GM18867 (cell line): ENCODE data around the gene NAA50.
A peak's percentile ranks its signal among the peaks of the same experiment; 100 is the strongest.

ENCODE experiments used
- ATAC-seq: cut with Tn5 transposase; IDR thresholded peaks from one replicate; pipeline ENCODE4 v1.9.1; 2021; ENCODE audit warnings: mild to moderate bottlenecking, moderate library complexity; ENCODE audit not compliant: unreplicated experiment

Gene NAA50

DNA sequence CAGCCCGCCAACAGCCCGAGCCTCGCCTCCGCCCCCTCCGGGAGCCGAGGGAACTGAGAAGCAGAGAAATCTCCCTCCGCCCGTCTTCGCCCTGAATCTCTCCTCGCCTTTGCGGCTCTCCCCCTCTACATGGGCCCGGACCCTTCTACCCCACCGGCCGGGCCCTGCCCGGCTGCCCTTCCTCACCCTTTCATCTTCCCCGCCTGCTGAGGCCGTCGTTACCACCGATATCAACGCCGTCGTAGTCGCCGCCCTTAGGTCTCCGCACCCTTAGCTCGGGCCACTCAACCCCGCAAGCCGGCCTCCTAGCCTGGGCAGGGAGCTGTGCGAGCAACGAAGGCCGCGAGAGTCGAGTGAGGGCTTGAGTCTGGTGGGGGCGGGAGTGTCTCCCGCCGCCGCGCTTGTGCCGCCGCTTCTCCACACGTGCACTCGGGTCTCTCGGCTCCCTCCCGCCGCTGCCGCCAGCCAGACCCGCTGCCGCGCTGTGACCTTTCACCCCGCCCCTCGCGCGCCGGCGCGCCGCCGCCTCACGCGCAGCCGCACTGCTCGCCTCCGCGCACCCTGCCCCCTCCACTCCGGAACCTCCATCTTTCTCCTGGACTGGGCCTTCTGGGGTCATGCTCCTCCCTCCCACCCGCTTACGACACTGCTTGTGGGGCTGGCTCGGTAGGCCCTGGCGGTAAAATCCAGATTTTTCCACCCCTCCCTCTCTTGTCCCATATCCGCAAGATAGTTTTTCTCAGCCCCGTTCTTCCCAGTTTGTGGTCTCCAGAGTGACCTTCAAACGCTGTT lies at the start of gene NAA50:
TSS of gene NAA50 (minus strand) at position 494 of the 792 bp plus-strand sequence. CDS start at position 194, 300 bp downstream.
- peak; percentile 53 for ATAC-seq

DNA sequence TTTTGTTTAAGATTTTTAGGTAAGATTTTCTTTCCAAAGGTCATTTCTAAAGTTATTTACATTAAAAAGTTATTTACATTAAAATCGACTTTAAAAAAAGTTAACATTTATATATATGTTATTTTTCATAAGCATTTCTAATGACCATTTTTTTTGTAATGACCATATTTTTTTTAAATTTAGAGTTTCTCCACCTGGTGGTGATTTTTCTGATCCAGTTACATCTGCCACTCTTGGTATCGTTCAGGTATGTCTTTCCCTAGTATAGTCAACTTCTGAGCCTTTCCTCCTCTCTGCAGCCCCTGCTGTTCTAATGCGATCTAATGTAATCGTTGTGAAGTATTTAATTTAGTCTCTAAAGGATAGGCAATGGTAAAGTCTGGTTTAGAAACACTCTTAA lies 49.6 kb upstream of the NAA50 start:
- no peak for ATAC-seq

DNA sequence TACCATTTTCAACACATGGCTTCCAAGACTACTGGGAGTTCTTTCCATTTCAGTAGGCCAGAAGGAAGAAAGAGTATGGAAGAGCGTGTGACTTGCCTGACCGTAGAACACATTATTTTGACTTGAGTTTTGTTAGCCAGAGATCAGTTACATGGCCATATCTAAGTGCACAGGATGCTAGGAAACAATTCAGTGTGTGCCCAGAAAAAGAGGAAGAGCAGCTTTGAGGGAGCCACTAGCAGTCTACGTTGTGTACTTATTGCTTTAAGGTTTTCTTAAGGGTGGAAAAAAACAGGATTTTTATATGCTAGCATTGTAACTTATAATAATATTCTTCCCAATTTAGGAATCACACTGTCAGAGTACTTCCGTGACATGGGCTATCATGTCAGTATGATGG lies 48.5 kb upstream of the NAA50 start:
- ATAC-seq: no peak

DNA sequence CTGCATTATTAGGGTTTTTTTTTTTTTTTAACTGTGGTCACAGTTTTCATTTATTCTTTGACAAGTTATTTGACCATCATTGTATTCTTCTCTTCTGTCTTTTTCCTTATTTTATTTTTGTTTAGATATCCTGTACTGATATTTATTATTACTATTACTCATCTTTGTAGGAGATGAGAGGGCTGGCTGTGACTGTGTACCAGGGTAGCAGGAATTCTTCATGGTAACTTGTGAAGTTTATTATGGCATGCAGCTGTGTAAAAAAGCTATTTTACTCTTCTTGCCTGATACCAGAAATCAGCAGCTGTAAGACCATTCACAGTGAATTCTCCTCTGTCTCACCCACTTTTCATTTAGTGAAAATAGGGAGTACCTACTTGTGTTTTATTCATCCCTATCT lies 45.3 kb upstream of the NAA50 start:
- no peak for ATAC-seq

DNA sequence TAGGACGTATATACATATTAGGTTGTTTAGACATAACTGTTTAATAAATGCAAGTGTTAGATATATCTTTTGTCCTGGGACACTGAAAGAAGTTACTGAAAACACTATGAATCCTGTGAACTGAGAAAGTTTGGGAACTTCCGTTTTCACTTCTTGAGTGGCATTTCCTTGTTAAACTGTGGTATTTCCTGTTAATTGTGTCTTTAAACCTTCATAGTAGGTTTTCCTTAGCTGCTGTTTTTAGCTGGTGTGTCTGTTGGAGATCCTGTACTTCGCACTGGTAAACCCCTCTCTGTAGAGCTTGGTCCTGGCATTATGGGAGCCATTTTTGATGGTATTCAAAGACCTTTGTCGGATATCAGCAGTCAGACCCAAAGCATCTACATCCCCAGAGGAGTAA lies 37.9 kb upstream of the NAA50 start:
- ATAC-seq: no peak

DNA sequence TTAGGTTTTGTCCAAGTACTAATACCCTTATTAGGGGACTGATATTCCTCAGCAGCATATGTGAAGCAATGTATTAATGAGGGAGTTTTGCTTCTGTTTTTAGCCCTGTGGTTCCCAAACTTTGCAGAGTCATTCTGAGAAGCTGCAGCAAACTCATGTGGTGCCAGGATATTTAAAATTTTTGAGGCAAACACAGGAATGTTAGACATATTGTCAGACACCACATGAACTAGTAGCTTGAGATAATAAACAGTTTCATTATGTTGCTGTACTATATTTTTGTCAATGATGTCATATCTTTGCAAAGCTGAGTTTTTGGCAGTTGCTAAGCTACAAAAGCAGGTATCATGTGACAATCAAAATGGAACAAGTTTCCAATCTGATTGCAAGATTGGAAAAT lies 37.4 kb upstream of the NAA50 start:
- ATAC-seq: peak; percentile 44

DNA sequence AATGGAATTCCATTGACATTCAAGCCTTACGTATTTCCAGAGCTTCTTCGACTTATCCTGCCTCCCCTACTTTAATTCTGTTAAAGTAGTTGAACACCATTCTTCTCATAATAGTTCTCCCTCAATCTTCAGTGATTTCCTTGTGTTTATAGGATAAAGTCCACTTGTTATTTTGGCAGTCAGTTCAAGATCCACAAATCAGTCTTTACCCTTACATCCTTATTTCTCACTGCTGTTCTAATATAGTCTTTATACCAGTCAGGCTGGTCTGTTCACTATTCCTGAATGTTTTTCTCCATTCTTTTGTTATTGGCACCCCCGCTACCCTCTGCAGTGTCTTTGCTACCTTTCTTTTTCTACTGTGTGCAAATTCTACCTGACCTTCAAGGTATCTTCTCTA lies 30.5 kb upstream of the NAA50 start:
- no peak for ATAC-seq

DNA sequence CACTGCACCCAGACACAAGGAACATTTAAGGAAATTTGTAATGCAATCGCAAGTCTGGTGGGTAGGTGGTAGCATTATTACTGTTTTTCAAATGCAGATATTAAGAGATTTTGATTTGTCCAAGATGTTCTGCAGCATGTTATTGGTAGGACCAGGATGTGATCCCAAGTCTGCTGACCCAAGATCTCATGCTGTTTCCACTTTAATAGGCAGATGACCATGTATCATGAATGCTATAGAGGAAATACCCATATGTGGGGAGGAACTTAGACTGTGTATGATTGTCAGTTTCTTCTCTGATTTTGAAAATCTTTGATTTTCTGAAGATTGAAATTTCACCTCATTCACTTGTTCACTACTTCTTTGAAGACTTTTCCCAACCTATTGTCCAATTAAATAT lies 29.5 kb upstream of the NAA50 start:
- no peak for ATAC-seq

DNA sequence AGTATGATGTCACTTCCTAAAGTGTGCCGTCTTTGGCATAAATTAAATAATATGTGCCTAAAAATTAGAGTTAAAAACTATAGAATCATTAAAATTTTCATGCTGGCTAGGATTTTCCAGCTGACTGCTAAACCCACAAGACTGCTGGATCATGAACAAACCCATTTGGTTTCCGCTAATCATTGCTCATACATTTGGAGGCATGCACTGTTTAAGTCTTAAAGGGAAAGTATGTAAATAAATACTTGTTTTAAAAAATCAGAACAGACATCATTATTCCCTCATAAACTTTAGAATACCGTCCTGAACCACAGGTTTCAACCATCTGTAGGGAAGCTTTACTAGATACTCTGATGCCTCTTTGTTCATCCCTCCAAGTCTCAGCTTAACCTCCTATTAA lies 27.3 kb upstream of the NAA50 start:
- no peak for ATAC-seq

DNA sequence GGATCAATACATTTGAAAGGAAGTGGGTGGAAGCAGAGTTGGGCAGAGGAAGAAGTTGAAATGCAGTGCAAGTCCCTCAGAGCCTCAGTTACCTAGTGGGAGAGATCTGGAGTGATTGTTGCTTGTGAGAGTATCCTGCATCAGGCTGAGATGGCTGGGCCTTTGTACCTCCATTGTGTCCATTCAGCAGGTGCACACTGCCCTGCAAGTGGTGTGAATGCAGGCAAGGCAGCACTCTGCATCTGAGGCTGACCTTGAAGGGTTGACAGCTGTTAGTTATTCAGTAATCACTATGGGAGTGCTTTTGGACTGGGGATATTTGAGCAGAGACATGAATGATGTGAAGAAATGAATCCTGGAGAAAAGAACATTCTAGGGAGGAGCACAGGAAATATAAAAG lies 25.9 kb upstream of the NAA50 start:
- ATAC-seq: no peak

DNA sequence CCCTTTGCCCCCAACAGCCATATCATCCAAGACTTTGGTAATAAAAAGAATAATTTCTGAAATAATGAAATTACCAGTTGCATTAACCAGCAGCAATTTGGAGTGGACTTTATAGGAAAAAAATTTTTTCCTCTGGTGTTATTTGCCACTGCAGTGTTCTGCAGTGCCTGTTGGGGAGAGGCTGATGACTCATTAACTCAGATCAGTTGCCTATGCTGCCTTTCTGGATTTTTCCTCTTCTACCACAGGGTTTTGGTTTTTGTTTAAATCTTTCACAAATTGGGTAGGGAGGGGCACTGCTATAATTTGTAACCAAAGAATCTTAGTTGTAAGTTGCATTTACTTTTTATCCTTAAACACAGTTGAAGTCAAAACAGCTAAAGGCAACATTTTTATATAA lies 23.5 kb upstream of the NAA50 start:
- no peak for ATAC-seq

DNA sequence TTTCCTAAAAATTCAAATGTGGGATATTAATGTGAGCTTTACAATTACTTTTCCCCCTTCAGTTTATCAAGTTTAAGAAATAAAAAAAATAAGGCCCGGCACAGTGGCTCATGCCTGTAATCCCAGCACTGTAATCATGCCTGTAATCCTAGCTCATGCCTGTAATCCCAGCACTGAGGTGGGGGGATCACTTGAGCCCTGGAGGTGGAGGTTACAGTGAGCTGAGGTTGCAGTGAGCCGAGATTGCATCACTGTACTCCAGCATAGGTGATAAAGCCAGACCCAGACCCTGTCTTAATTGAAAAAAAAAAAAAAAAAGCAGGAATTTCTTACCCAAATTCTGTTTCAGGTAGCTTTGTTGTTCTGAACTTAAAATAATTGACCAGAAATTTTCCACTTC lies 18.6 kb upstream of the NAA50 start:
- no peak for ATAC-seq

DNA sequence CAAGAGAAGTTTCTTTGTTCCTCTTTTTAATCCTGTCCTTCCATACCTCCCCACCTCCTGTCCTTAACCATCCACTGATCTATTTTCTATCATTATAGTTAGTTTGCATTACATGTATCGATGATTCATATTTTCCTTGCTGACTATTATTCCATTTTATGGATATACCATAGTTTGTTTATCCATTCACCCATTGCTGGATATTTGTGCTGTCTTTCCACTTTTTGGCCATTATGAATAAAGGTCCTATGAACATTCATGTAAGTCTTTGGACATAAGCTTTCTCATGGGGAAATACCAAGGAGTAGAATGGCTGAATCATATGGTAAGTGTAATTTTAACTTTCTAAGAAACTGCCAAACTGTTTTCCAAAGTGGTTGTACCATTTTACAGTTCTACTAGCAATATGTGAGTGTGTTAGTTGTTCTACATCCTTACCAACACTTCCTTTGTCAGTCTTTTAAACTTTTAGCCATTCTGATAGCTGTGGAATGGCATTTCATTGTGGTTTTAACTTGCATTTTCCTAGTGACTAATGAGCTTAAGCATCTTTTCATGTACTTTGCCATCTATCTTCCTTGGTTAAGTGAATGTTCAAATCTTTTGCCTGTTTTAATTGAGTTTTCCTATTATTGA lies 12.5 kb upstream of the NAA50 start:
- ATAC-seq: no peak

DNA sequence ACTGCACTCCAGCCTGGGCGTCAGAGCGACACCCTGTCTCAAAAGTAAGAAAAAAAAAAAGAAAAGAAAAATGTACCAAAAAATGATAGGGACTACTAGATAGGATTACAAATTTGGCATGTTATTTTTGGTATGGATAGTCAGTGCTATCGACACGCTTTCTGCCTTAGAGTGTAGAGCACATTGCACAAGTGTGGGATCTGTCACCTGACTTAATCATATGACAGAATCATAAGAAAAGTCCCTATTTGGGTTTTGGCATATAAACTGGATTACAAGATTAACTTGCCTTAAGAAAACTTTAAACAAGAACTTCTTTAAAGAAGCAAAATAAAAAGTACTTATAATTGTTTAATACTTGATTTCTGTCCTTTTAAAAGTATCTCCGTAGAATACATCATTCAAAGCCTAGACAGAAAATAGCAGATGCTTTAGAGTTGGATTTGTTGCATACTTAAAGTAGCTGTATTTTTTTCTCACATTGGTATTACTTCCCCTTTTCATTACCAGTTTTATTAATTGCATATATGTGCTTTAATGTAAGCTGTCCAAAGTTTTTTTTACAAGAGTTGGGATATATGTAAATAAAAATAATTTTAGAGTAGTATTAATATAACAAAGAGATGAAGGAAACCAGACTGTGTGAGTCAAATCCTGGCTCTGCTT lies 8.6 kb upstream of the NAA50 start:
- peak; percentile 56 for ATAC-seq

DNA sequence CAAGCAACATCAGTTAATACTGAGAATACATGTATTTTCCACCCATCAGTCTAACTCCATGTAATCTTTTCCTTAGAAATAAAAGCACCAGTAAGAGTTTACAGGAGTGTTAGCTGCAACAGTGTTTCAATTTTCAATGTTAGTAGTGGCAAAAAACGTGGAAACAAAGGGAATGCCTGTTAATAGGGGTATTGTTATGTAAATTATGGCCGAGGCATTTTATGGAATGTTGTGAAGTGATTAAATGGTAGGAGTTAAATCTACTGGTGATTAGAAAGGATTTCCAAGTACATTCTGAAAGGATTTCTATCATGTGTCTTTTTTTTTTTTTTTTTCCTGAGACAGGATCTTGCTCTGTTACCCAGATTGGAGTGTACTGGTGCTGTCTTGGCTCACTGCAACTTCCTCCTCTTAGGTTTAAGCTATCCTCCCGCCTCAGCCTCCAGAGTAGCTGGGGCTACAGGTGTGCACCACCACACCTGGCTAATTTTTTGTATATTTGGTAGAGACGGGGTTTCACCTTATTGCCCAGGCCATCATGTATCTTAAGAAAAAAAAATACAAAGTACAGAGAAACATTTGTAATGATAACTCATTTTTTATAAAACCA lies 7.4 kb upstream of the NAA50 start:
- ATAC-seq: no peak

DNA sequence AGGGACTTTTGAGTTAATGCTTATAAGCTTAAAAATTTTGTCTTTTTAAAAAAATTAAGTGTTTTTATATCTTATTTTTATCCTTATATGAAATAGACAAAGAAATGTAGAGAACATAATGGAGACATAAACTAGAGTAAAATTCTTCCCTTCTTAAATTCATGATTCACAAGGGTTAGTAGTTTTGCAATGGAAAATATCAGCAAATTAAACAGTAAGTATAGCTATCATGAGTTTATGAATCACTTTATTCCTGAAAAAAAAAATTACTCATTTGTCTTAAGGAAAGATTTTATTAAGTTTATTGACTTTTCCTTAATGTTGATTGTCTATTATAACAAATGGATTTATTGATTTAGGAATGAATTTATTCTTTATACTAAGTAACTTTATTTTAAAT lies 5.1 kb upstream of the NAA50 start:
- ATAC-seq: no peak

DNA sequence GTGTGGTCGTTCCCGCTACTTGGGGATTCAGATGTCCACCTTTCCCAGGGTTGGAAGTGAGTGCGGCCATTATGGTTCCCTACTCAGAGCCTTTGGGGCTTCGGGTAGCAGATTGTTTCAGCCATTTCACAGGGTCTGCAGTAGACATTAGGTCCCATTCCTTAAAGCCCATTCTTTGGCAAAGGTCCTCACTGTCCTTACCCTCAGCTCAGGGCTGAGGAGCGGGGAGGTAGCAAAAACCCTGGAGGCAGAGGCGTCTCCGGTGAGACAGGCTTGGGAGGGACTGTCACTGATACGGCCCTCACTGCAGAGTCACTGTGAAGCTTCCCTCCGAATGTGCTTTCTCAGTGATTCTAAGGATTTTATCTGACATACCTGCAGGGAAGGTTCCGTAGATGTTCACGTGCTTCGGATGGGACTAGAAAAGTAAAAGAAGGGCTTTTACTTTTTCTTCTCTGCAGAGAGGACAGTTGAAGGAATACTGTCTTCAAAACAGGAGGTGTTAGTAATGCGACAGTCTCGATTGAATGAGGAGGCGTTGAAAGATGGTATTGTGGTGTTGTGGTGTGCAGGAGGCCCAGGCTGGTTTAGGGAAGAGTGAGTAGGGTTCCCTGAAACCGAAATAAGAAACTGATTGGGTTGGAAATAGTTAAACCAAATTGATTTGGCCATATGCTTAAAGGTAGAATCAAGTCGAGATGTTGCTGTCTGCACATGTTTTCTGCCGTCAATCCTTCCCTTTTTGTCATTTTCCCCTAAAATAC lies 1.4 kb upstream of the NAA50 start:
- no peak for ATAC-seq

DNA sequence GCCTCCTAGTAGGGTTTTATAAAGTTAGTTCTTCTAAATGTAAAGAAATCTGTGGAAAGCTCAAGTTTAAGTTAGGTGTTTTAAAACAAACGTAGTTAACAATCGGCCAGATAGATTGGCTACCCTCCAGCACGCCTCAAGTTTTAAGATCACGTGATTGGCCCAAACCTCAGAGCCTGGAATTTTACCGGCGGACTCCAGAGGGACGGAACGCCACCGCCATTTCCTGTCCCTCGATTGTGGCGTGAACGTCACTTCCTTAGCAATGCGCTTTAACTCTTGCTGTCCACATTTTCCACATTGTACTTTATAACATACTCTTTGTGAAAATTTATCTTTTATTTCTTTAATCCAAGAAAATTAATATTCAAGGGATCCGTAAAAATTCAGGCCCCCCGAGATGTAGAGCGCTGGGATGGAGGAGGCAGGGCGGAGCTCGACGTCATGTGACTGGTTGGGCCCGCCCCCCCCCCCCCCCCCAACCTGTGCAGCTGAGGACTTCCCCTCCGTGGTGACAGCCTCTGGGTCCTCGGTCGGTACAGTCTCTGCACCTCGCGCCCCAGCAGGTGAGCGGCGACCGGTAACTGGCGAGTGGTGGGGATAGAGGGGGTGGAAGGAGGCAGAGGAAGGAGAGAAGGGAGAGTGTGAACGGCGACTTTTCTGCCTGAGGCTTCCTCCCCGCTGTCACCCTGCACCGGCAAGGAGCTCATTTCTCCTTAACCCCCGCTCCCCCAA lies 666 bp upstream of the NAA50 start, which contains the start of gene ATP6V1A:
TSS of gene ATP6V1A (plus strand) at position 488 of the 735 bp plus-strand sequence. CDS start 31,719 bp downstream, outside the sequence.
- peak; percentile 49 for ATAC-seq

DNA sequence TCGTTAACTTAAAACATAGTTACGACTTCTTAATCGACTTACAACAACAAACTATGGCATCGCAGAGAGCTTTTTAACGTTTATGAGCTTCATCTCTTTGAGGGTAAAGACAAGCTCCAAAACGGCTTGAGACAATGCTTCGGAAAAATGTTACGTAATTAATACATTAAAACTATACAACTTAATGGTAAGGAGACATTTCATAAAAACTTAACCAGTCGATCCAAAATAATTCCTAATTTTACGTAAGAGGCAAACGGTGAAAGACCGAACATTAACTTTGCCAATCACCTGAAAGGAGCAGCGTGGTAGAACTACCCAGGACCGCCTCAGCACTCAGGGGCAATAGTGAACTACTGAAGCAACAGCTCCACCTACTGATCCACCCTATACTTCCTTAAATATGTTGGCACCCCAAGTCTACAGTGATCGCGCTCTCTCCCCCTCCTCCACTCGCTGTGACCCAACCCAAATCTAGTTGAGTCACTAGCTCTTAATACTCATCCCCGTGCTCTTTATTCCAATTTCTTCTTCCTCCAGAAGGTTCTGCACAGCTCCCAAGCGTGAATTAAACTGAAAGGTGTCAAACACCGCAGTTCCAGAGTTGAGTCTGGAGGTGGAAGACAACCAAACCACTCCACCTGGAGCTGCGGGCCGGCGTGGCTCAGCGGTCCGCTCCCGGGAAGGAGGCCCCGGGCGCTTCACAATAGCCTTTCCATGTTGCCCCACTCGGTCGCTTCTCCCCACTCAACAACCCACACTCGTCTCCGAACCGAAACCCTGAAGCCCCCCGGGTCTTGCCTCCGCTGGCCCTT lies 901 bp downstream of the NAA50 start:
- peak; percentile 52 for ATAC-seq
